CD4-positive, alpha-beta T cell treated with Interleukin-15 for 1 hour (primary cell): Measurements from ENCODE around the gene FOXP1.
A peak's percentile ranks its signal among the peaks of the same experiment; 100 is the strongest.

ENCODE experiments used
- DNase-seq: peaks from one replicate; pipeline ENCODE4 v3.0.0-alpha.2; 2020

The FOXP1 gene

DNA sequence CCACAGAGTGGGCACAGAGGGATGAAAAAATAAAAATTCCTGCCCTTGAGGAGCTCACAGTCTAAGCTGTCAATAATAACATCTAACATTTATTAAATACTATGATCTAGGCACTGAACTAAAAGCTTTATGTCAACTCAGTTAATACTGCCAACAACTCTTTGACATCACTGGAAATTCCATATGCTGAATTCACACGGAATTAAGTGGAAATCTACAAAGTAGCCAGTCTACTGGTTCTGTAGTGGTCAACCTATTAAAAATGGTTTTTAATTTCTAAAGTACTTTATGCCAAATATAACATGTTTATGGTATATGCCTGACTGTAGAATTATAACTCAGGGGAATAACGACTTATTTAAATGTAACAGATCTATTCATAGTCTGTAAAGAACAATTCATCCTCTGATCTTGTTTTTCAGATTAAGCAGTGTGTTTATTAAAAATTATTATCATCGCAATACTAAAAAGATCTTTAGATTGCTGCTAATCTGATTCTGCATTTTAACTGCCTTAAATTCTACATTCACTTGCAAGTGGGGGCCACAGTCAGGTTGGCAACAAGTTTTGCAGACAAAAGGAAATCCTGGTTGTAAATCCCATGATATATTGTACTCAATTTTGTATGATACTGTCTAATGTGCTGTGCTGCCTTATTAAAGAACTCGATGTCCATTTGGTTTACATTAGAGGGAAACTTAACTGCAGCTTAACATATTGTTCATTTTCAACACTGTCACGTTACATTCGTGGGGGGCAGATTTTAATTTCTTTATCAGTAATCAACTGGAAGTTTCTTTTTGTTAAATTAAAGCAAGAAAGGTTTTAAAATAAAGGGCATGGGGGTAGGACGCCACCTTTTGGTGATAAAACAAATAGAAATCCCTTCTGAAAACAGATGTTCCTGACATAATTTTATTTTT, 2.6 kb upstream of the FOXP1 start:
- DNase-seq, result no peak

DNA sequence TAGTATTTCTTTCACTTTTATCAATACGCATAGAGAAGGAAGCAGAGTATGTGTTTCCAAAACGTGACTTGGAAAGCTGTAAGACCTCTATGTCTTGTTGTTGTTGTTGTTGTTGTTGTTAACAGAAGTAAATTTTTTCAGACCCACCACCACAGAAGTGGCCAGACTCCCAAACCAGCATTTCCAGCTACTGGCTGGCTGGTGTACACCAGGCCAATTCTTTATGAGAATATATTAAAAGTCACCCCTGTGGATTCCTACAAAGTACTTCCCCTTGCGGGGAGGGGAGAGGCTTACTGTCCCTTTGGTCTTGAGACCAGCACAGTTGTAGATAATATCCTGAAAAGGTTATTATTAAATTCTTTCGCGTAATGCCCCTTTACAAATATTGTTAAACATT, 1.6 kb upstream of the FOXP1 start:
- DNase-seq, result no peak

DNA sequence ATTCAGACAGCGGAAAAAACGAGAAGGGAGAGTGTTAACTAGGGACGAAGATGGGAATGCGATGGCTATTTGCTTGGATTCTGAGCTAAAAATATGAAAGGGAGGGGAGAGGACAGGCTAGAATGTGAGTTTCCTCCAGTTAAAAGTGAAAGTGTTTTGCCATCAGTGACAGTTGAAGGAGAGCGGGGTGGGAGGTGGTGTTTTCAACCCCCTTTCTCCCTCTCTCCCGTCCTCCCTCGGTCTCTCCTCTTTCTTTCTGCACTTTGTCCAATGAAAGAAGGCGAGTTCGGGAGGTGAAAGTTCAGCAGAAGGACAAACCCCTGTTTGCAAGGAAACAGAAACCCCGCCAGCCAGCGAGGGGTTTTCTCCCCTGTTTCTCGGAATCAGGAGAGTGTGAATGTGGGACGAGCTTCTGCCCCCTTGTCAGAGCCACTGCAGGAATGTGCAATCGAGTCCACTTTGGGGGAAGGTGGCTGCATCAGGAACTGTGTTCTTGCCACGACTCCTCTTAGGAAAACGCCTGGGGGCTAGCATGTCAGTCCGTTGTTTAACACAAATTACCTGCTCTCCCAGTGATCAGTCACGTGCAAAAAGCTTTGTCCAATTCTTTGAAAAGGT, 975 bp upstream of the FOXP1 start:
- DNase-seq, result peak; percentile 70

DNA sequence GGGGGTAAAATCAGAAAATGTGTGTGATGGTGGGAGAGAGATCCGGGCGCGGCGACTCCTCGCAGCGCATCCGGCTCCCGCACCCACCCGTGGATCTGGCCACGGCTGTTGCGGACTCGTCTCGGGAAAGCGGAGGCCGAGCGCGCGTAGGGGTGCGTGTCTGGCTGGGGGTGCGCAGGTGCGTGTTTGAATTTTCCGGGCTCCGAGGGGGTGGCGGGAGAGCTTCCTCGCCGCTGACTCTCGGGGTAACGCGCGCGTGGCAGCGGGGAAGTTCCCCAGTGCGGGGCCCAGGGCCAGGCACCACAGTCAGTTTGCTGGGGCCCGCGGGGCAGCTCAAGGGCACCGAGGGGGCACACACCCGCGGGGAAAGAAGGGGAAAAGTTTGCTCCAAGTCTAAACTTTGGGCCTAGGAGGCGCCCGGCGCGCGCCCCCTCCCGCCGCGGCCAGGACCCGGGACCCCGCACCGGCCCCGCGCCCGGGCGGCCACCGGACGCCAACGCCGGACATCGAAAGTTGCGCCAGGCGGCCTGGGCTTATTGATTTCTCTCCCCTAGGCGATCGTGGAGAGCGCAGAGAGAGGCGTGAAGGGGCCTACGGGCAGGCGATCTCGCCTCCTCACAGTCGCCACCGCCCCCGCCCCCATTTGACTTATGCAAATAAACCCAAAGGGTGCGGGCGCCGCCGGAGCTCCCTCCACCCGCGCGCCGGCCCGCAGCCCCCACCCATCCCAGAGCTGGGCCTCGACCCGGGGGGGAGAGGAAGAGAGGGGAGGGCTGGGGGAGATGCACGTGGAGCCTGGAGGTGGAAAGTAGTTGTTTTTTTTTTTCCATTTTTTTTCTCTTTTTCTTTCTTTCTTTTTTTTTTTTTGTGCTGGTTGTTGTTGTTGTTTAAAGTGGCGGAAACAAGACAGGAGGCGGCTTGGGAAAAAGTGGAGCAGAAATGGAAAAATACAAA, 639 bp downstream of the FOXP1 start:
- DNase-seq, result peak; percentile 79

DNA sequence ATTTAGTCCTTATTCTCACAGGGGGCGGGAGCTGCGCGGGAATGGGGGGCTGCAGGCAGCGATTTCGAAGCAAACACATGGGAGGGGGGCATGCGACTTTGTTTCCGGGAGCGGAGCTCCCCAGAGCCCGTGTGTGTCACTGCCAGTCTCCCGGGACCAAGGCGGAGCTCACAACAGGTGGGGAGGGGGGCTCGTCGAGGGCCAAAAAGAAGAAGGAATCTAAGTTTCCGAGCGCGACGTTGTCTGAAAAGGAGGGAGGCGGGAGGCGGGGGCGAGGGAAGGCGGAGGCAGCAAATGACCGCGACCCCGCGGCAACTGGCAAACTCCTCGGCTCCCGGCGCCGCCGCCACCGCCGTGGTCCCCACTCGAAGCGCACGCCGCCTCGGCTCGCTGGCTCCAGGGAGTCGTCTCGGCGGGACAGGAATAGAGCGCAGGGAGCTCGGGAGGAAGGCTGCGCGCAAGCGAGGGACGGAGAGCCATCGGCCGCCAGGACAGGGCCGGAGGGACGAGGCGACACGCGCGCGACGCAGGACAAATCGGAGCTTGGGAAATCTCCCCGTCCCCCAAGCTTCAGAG, 1.4 kb downstream of the FOXP1 start:
- DNase-seq, result peak; percentile 76

DNA sequence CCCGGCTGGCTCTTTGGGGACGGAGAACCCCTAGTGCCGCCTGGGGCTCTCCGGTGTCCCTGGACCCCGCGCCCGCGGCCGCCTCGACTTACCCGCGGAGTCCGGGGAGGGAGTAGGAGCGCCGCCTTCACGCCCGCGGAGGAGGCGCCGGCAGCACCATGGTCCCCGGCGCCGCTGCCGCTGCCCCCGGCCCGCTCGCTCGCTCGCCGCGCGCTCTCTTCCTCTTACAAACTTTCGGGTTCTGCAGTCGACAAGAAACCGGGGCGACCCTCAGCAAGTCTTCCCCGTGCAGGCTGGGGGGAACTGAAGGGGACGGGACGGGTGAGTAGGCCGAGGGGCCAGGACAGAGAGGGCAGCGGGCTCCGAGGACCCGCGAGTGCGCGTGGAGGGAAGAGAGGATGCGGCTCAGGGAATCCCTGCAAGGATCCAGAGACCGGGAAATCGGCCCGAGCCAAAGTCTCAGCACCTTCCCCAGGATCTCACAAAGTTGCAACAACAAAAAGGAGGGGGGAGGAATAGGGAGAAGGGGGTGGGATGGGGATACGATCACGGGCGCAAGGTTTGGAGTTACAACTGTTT, 2.0 kb downstream of the FOXP1 start:
- peak; percentile 46 for DNase-seq

DNA sequence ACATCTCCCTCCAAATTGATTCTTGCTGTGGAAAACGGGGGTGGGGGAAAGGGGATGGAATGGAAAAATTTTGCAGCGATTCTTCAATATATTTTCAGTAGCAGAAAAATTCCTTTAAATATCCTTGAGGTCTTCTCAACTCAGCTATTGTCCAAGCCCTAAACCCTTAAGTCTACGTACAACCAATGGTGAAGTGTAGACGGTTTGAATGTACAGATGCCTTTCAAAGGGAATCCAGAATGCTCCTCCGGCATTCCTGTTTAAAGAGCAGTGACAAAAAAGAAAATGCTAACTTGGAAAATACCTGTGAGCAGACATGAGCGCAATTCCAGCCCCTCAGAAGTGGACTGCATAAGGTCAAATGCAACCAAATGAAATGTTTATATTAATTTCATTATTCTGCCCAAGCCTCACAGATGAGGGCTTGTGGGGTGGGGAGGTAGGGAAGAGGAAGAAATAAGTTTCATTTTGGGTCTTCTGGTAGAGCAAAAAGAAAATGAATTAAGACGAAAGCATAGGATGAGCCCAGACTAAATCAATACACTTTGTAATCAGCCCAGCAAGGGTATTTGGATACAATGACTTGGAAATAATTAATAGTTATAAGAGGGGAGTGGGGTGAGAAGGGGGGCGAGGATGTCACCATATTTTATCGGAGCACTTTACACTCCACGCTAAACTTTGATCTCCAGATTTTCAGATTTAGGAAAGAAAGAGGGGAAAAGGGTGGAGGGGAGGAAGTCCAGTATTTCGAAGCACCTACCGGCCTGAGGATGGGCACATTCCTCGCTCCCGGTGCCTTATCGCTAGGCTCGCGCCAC, 2.7 kb downstream of the FOXP1 start:
- DNase-seq, result no peak

DNA sequence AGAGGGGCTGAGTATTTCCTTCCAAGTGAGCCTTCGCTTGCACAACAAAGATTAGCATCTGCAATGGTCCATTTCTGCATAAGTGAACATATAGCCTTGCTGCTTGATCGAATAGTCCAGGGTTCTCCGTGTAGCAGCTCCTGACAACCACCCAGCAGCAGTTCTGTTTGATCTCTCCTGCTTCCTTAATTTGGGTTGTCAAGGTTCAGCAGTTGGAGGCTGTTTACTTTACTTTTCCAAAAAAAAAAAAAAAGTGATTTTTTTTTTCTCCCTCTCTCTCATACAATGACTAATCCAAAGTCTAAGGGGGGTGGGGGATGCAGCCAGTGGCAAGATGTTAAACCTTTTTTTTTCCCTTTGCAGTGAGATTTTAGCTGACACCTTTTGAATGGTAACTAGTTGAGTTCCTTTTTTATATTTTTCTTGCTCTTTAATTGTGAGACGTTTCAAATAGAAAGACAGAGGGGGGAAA, 3.6 kb downstream of the FOXP1 start:
- DNase-seq, result no peak

DNA sequence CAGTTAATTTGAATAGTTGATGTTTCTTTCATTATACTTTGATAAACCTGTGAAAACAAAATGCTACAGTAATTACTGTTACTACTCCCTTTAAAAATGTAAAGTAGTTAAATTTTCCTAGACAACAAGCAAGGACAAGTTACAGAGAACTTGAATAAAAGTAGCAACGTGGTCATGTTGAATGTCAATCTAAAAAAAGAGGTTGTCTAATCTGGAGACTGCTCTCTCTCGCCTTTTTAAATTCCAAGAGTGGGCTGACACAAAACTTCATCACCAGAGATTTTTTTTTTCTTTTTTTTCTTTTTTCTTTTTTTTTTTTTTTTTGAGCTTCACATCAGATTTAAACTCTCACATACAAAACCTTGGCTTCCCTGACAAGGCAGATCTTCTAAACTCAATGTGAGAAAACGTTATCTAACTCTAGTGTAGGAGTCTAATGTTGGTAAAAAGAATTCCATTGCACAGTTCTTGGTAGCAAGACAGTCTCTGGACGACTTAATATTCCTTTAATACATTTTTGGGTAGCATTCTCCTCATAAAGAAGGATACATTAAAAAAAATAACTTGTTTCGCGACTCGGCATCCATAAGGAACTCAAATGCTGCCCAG, 4.1 kb downstream of the FOXP1 start:
- DNase-seq, result no peak

DNA sequence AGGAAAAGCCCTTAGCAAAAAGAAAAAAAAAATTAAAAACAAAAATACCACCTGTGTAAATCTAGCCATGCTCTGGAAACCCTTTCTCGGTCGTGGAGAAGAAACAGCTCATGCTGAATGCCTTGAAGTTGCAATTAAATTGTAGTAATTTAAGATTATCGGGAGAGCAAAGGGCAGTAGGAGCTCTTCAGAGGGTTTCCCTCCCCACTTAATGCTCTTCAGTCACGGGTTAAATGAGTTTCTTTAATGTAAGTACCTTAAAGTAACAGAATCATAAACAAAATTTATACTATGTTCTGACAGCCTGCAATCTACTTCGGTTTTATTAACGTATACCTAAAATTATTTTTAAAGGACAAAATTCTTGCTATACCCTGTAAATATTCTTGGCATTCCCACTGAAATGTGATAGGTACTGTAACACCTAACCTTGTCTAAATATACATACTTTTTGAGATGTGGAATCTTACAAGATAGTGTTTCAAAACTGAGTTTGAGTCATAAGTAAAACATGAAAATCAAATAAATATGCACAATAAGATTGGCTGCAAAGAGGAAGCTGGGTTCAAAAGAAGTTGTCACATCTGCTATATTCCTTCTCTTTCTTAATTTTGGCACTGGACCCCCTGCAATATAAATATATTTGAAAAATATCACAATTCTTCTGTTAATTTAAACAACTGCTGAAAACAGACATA, 5.3 kb downstream of the FOXP1 start:
- no peak for DNase-seq

DNA sequence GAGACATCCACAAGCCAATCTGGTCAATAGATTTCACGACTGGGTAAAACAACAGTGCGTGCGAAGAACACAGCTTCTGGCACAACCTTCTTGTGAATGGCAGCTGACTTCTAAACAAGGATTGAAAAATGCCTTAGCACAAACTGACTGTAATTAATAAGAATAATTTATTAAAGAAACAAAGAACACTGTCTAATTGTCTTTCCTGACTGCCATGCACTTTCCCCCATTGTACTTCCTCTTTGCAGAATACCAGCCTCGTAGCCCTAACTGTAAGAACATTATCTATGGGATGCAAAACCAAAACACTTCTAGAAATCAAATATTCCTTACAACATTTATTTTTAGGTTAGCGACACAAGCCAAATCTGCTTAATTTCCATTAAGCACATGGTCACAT, 6.5 kb downstream of the FOXP1 start:
- no peak for DNase-seq

DNA sequence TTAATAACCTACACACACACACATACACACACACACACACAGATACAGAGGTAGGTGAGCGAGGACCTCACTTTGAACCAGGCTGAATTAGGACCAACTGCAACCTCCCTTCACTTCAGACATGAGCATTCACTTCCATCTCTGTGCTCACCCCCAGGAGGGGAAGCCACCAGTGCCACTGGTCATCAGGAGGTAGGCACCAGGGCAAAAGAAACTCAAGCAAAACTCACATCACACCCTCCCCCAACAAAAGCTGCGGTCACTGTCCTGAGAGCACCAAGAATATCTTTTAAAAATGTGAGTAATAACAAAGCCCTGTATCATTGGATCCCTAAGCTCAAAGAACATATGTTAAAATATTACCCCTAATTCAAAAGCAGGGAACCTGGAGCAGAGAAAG, 8.1 kb downstream of the FOXP1 start:
- no peak for DNase-seq

DNA sequence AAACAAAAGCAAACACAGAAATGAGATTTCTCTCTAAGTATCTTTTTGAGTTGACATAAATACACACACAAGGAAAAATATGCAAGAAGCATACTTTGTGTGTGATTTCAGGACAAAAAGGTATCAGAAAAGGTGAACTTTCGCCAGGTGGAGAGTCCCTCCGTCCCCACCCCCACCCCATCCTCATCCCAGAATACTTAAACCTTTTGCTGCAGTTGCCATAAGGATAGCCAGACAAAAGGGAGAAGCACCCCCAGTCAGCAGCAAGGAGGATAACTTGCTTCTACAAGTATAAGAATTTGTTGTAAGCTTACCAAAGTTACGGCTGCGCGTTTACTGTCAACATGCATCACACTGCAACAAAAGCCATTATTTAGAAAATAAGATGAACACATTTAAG, 10.3 kb downstream of the FOXP1 start:
- no peak for DNase-seq

DNA sequence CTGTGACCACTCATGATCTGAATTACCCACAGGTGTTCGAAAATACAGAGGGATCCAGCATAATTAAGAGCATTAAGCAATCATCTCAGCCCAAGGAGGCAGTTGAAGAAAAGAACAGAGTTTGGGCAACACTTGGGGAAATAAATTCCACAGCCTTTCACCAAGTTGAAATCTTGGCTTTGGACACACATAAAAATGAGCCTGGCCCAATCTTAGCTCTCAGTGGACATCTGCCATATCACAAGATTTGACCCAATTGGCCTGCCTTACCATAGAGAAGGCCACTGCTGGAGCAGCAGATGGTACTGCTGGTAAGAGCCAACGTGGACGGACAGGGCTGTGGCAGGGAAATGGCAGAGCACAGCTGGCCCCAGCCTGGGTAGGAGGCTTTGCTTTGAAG, 13.0 kb downstream of the FOXP1 start:
- DNase-seq, result no peak

DNA sequence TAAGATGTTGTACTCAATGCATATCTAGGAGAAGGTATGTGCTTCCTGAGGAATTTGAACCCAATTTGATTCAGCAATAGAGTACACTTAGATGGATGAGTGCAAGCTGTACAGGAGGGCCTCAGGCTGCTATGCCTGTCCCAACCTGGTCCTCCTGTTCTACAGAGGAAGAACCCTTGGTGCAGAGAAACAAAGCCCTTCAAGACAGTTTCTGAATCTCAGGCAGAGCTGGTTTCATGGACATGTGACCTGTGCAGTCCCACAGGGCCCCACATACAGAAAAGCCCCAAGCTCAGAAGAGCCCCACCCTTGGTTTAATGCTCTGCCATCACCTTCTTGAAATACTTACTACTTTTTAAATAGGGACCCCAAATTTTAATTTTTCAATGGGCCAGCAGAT, 15.3 kb downstream of the FOXP1 start:
- no peak for DNase-seq

DNA sequence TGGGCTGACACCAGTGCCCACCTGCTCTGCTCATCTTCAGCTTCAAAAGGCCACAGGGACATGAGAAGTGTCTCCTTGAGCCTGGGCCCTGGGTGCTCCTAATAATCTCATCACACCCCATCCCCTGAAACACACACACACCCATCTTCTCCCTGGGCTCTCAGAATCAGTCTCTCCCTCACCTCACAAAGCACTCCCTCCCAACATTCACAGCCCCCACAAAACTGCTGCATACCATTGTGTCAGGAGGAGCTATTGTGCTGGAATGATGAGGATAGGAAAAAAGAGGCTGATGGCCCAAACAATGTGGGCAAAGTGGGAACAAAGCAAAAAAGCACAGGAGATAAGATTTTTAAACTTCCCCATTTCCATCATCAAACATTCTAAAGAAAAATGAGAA, 16.8 kb downstream of the FOXP1 start:
- no peak for DNase-seq

DNA sequence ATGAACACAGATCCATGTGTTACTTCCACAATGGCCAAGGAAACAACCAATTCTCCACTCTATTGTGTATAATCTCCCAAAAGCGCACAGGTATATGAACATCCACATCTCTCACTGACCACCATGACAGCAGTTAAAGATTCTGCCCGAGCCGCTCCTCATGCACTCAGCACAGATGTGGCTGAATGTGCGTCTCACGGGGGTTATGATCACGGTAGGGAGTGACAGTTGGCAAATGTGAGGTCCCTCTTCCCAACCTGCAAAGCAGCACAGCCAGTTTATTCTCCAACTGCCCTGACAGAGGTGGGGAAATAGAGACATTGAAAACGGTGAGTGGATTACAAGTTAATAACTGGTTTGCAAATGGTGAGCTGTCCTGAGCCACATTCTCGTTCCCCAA, 17.6 kb downstream of the FOXP1 start:
- no peak for DNase-seq

DNA sequence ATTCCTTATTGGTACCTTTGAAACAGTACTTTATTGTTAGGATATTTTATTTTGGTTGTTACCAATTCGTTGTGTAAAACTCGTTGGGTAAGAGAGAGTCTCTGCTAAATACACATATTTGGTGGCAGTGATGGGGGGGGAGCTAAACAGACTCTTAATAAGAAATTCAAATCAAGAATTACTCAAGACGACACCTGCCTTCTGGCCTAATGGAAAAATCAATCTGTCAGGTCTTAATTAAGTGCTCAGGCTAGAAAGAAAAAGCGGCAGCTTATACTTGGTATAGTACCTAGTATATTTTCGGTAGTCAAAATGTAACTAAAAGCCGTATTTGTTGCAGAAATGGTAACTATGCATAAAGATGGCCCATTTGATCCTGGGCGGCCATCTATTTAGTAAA, 18.2 kb downstream of the FOXP1 start:
- DNase-seq, result no peak

DNA sequence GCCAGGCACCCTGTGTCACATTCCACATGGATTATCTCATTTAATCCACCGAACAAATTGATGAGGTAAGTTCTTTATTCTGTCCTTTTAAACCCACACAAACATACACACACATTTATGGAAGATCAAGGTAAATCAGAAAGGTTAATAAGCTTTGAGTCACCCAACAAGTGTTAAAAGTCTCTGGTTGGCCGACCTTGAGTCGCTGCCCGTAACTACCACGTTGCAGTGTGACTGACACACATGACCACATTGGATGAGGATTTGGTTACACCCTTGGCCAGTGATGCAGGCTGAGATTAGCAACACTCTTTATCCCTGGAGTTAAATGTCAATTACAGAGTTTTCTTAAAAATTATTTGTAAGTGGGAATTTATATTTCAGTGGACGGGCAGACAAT, 19.2 kb downstream of the FOXP1 start:
- DNase-seq, result no peak

DNA sequence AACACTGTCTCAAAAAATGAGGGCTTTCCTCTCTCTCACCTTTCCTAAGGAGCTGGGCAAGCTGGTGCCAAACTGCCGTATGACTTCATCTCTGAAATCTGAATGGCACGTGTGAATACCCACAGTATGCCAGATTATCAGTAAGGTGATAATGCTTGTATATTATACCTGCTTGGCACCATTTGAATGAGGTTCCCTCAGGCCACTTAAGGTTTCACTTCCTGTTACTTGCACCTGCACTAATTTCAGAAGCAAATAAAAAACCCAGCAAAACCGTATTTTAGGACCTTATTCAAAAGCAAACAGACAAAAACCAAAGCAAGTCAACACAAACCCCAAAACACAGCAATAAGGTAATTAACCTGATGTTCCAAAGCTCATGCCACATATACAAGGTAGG, 19.7 kb downstream of the FOXP1 start:
- DNase-seq, result no peak

DNA sequence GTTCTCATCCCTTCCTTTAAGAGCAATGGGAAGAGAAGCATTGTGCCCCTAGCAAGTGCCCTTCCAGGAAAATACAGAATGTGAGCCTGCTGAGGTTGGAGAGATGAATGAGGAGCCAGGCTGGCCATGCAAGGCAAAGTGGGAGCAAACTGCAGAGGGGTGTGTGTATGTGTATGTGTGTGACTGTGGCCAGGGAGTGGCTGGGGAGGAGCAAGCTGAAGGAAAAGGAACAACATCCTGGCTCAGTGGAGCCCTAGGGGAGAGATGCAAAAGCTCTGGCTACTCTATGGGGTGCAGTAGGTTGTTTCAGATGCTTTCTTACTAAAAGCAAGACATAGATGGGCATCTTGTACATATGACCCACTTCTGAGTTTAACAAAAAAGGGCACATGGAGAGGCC, 20.6 kb downstream of the FOXP1 start:
- no peak for DNase-seq
